B cell (primary cell): ENCODE data around the gene IKBKG. TPM values are rescaled to one million over a fixed set of nuclear protein-coding genes. Genes with fewer than 3 reads are reported as not detected.

ENCODE experiments used
- ATAC-seq: fragments of 200-7000 bp; cut with Tn5 transposase; one replicate; pipeline ENCODE4 v1.10.0; 2021; ENCODE audit warnings: low read depth, mild to moderate bottlenecking, moderate number of reproducible peaks, moderate library complexity
- CTCF ChIA-PET: fragments of 350-600 bp; sonication (Branson Sonifier 250); formaldehyde crosslinking; loops from one replicate; lab custom pipeline; 2021; ENCODE audit warnings: antibody characterized with exemption, inconsistent platforms; lab: Charles Lee
- POLR2A ChIA-PET: fragments of 350-600 bp; sonication (Branson Sonifier 250); formaldehyde crosslinking; loops from one replicate; lab custom pipeline; 2021; ENCODE audit warnings: antibody characterized with exemption; lab: Charles Lee
- DNase-seq: peaks from one replicate; pipeline ENCODE4 v3.0.0; 2013
- H2AFZ ChIP-seq: 2 replicates; pipeline ENCODE4 v1.6.1; 2012; ENCODE audit warnings: mild to moderate bottlenecking, low read depth, low read length; ENCODE audit not compliant: insufficient read depth, poor library complexity, severe bottlenecking
- H3K27ac ChIP-seq, 2 donors: 1 replicate in 1 of 2; 2 replicates in 1 of 2; pipeline ENCODE4 v1.5.1; 2012 to 2013; ENCODE audit warnings: low read length in 2 of 2, mild to moderate bottlenecking in 2 of 2, moderate library complexity in 1 of 2
- H3K27me3 ChIP-seq, 4 experiments: fragments of 200-600 bp in 1 of 4; sonication (generic) in 1 of 4; replicated peaks in 1 of 4; 1 replicate in 2 of 4; 2 replicates in 2 of 4; pipeline versions ENCODE4 v1.6.1 to v1.7.0; 2013 to 2016; ENCODE audit warnings: low read length in 3 of 4, mild to moderate bottlenecking in 2 of 4, mixed read lengths in 1 of 4, moderate library complexity in 1 of 4; ENCODE audit not compliant: insufficient read depth in 4 of 4, control insufficient read depth in 3 of 4; ENCODE audit errors: control extremely low read depth in 1 of 4
- H3K36me3 ChIP-seq, 2 experiments: replicated peaks in 1 of 2; 1 replicate in 1 of 2; 2 replicates in 1 of 2; pipeline versions ENCODE4 v1.6.1 to v1.7.1; 2013; ENCODE audit warnings: low read length in 1 of 2; ENCODE audit not compliant: insufficient read depth in 2 of 2, control insufficient read depth in 1 of 2; ENCODE audit errors: control extremely low read depth in 1 of 2, extremely low read depth in 1 of 2
- H3K4me1 ChIP-seq, 2 donors: fragments of 200-600 bp in 1 of 2; sonication (generic) in 1 of 2; 1 replicate in 1 of 2; 2 replicates in 1 of 2; pipeline versions ENCODE4 v1.5.1 to v1.6.1; 2013 to 2017; ENCODE audit warnings: low read length in 2 of 2; ENCODE audit not compliant: control insufficient read depth in 2 of 2, insufficient read depth in 2 of 2
- H3K4me2 ChIP-seq: replicated peaks from 2 replicates; pipeline ENCODE3; 2012; ENCODE audit warnings: mild to moderate bottlenecking, low read depth, low read length; ENCODE audit not compliant: poor library complexity, severe bottlenecking
- H3K4me3 ChIP-seq, 5 experiments: fragments of 200-600 bp in 1 of 5; sonication (generic) in 1 of 5; 1 replicate in 3 of 5; 2 replicates in 2 of 5; pipeline versions ENCODE4 v1.5.1 to v1.7.0; 2011 to 2016; ENCODE audit warnings: low read length in 4 of 5, mild to moderate bottlenecking in 4 of 5, low read depth in 2 of 5, control low read depth in 1 of 5, moderate library complexity in 1 of 5; ENCODE audit not compliant: insufficient read depth in 1 of 5; ENCODE audit errors: control extremely low read depth in 1 of 5, extremely low read depth in 1 of 5
- H3K79me2 ChIP-seq: fragments of 200-600 bp; sonication (generic); one replicate; pipeline ENCODE4 v1.6.0; 2016; ENCODE audit warnings: low read length; ENCODE audit not compliant: control insufficient read depth, insufficient read depth
- H3K9ac ChIP-seq: fragments of 200-600 bp; sonication (generic); 2 replicates; pipeline ENCODE4 v1.6.1; 2017; ENCODE audit warnings: mild to moderate bottlenecking, low read length, moderate library complexity
- H3K9me3 ChIP-seq, 3 donors: one replicate each; pipeline versions ENCODE4 v1.6.1 to v1.7.1; 2013; ENCODE audit warnings: low read length in 2 of 3; ENCODE audit not compliant: control insufficient read depth in 2 of 3, insufficient read depth in 1 of 3; ENCODE audit errors: control extremely low read depth in 1 of 3
- H4K20me1 ChIP-seq: 2 replicates; pipeline ENCODE4 v1.6.0; 2012; ENCODE audit warnings: mild to moderate bottlenecking, low read length; ENCODE audit not compliant: insufficient read depth, control insufficient read depth, poor library complexity, severe bottlenecking
- H3K27ac Mint-ChIP-seq: one replicate; pipeline ENCODE4 v1.8.0; 2021; ENCODE audit warnings: mixed read lengths
- H3K27me3 Mint-ChIP-seq: one replicate; pipeline ENCODE4 v1.8.0; 2021; ENCODE audit warnings: mixed read lengths
- H3K4me1 Mint-ChIP-seq: one replicate; pipeline ENCODE4 v1.8.0; 2021; ENCODE audit warnings: mixed read lengths
- H3K4me3 Mint-ChIP-seq: one replicate; pipeline ENCODE4 v1.8.0; 2021; ENCODE audit warnings: mixed read lengths
- H3K9me3 Mint-ChIP-seq: one replicate; pipeline ENCODE4 v1.8.0; 2022; ENCODE audit warnings: mixed read lengths; ENCODE audit not compliant: insufficient read depth
- EZH2 ChIP-seq: IDR thresholded peaks from 2 replicates; pipeline ENCODE4 v1.6.1; 2012; ENCODE audit warnings: borderline replicate concordance, low read depth, mild to moderate bottlenecking, moderate library complexity, low read length; ENCODE audit not compliant: insufficient read depth, poor library complexity, severe bottlenecking
- WGBS: methylation state at CpG from one replicate; pipeline ENCODE4 v1.1.5; 2013; ENCODE audit warnings: missing lambda C conversion rate; ENCODE audit not compliant: insufficient coverage; 5-methylcytosine and 5-hydroxymethylcytosine counted together
- intact Hi-C: fragments of 100-400 bp; cut with micrococcal nuclease; formaldehyde crosslinking; loops from one replicate; pipeline ENCODE4 v1.10.0; 2022
- polyA plus RNA-seq: library from polyadenylated mRNA; depleted of rRNA; stranded (reverse); fragments of >200 nt; gene quantifications from 2 replicates; pipeline ENCODE4 v1.2.3, GENCODE V29; 2012
- total RNA-seq, 2 donors: library from RNA; stranded (reverse); fragments of 120-200 nt in 1 of 2; gene quantifications; 1 replicate in 1 of 2; 2 replicates in 1 of 2; pipeline versions ENCODE4 v1.2.3 to v1.2.4, GENCODE V29; 2013 to 2022
- TF ChIP-seq, protein P1 (sequence below): fragments of 200-600 bp; IDR thresholded peaks from one replicate; pipeline ENCODE4 v1.8.0; 2022; ENCODE audit warnings: antibody characterized with exemption, mild to moderate bottlenecking

The IKBKG gene
- total and polyA plus RNA-seq, 2 donors (not counting 1 experiment from before 2014, with no cell fraction given) = 46.7 to 65.1 TPM

DNA sequence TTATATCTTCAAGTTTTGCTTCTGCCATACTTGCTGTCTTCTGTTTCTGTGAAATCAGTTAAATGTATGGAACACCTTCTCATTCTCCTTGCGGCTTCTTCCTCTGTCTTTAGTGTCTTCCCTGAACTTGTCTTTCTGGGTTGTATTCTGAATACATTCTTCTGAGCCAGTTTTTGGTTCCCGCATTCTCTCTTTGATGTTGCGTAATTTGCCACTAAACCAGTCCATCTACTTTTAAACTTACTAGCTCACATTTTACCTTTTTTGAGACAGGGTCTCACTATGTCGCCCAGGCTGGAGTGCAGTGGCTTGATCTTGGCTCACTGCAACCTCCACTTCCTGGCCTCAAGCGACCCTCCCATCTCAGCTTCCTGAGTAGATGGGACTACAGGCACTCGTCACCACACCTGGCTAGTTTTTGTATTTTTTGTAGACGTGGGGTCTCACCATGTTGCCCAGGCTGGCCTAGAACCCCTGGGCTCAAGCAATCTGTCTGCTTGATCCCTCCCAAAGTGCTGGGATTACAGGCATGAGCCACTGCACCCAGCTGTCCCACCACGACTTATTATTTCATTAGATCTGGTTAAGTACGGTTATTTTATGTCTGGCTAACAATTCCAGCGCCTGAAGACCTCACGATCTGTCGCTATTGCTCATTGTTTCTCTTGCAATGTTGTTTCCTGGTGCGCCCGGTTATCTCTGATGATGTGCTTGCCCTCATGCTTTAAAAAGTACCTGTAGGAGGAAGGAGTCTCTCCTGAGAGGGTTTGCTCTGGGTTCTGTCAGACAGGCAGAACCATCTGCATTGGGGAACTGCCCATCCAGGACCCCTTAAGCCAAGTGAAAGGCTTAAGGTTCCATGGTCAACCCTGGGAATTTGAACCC, 21.6 kb upstream of the IKBKG start:
- no peak overlapping the region for H3K4me2 ChIP-seq
- POLR2A ChIA-PET = interaction anchor here (0.8 kb wide), 1 partner anchor 60 kb away, joined by 6 read pairs; no protein-coding TSS in a partner anchor
- peaks cover 11% of the 10 kb centered on the region for H3K4me1 Mint-ChIP-seq
- no peaks in the 10 kb centered on the region for H3K27me3 Mint-ChIP-seq
- peaks cover 8 to 13% of the 10 kb centered on the region in 2 donors for H3K4me1 ChIP-seq
- H3K4me3 ChIP-seq = no peak overlapping the region
- no peaks in the 10 kb centered on the region for H3K9me3 ChIP-seq
- H3K4me3 Mint-ChIP-seq = no peak overlapping the region
- no peaks in the 10 kb centered on the region for H3K36me3 ChIP-seq
- no peak overlapping the region for H3K27ac ChIP-seq
- H3K9me3 Mint-ChIP-seq = no peaks in the 10 kb centered on the region
- intact Hi-C loops = no loop called here
- no peak for TF ChIP-seq EZH2
- TF ChIP-seq, protein P1, sequence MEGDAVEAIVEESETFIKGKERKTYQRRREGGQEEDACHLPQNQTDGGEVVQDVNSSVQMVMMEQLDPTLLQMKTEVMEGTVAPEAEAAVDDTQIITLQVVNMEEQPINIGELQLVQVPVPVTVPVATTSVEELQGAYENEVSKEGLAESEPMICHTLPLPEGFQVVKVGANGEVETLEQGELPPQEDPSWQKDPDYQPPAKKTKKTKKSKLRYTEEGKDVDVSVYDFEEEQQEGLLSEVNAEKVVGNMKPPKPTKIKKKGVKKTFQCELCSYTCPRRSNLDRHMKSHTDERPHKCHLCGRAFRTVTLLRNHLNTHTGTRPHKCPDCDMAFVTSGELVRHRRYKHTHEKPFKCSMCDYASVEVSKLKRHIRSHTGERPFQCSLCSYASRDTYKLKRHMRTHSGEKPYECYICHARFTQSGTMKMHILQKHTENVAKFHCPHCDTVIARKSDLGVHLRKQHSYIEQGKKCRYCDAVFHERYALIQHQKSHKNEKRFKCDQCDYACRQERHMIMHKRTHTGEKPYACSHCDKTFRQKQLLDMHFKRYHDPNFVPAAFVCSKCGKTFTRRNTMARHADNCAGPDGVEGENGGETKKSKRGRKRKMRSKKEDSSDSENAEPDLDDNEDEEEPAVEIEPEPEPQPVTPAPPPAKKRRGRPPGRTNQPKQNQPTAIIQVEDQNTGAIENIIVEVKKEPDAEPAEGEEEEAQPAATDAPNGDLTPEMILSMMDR = no peak
- H3K9ac ChIP-seq = no peak overlapping the region
- H3K27me3 ChIP-seq = no peaks in the 10 kb centered on the region
- H3K79me2 ChIP-seq = no peaks in the 10 kb centered on the region
- no peaks in the 10 kb centered on the region for H4K20me1 ChIP-seq
- CTCF ChIA-PET = interaction anchor here (1.0 to 1.8 kb wide), 4 partner anchors 28 to 153 kb away, joined by 3 to 7 read pairs (median 6); partner anchors contain the start of genes FLNA and RPL10
- H2AFZ ChIP-seq = no peak overlapping the region
- peak overlapping the region; percentile 10 for H3K27ac Mint-ChIP-seq
- 100% methylated on average over 4 of the region's 14 CpGs for WGBS
- DNase-seq (no peak), ATAC-seq (no peak)
